ENCODE results near the gene PSAPL1. TPM values are rescaled to one million over a fixed set of nuclear protein-coding genes. Genes with fewer than 3 reads are reported as not detected.

Gene PSAPL1
- polyA plus RNA-seq, 1 of the 3 experiments (the other 2 are of a cell fraction) = 0.03 TPM

DNA sequence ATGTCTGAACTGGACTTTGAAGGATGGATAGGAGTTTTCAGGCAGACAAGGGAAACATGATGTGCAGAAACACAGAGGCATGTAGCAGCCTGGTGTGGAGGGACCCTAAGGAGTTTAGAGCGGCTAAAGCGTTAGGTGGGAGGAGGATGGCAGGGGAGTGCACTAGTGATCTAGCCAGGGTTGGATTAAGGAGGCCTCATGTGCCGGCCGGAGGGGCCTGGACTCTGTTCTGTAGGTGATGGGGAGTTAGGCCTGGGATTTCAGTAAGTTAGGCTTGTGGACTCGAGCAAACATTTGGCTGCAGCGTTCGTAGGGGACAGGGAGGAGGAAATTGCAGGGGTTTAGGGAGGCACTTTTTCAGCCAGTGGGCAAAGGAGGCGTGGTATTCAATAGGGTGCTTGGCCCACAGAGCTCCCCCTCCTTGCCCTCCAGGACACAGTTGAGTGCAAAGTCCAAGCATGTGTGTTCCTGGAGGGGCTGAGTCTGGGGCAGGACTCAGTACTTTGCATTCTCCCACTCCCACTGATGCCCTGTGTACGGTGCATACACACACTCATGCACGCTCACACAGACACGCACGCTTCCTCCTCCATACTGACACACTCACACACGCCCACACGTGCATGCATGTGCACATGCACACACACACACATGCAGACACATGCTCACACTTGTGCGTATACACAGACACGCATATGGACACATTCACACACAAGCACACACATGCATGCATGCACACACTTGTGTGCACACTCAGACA lies 18.6 kb downstream of the PSAPL1 start:
- no peak overlapping the region for H2AFZ ChIP-seq (ENCODE audit: low read depth)
- DNase-seq = no peak
- H3K27me3 ChIP-seq (ENCODE audit: insufficient read depth) = no peaks in the 10 kb centered on the region
- no peaks in the 10 kb centered on the region for H3K9me2 ChIP-seq
- no peaks in the 10 kb centered on the region for H4K20me1 ChIP-seq (ENCODE audit: insufficient read depth)
- no peak overlapping the region for H3K4me3 ChIP-seq (ENCODE audit: low read depth in 2 of 2, low read length in 1 of 2)
- no peaks in the 10 kb centered on the region for H3F3A ChIP-seq (replicated peaks; ENCODE audit: insufficient read depth)
- H3K4me1 ChIP-seq (ENCODE audit: control insufficient read depth in 1 of 2, insufficient read depth in 2 of 2, low read depth in 1 of 2, low read length in 1 of 2) = peaks cover 0 to 14% of the 10 kb centered on the region in 2 experiments; a peak in 1 of 4 replicates
- CTCF ChIA-PET = no interaction called here
- no peaks in the 10 kb centered on the region for H3K9me3 ChIP-seq
- POLR2A ChIA-PET = no interaction called here
- no peak overlapping the region for H3K4me2 ChIP-seq
- no peaks in the 10 kb centered on the region for H3K36me3 ChIP-seq (replicated peaks in 1 of 2; ENCODE audit: control insufficient read depth in 1 of 2, insufficient read depth in 2 of 2, low read length in 1 of 2)
- WGBS (ENCODE audit: low lambda C conversion rate) = 63% methylated on average over 16 of the region's 16 CpGs
- H3K79me2 ChIP-seq (ENCODE audit: insufficient read depth) = no peaks in the 10 kb centered on the region
- no peak overlapping the region for H3K9ac ChIP-seq
- no peak overlapping the region for H3K27ac ChIP-seq (ENCODE audit: low read depth in 2 of 2, low read length in 1 of 2)
- no peak for TF ChIP-seq ELF1 (IDR thresholded peaks at IDR 0.05)
- TF ChIP-seq, protein P1, sequence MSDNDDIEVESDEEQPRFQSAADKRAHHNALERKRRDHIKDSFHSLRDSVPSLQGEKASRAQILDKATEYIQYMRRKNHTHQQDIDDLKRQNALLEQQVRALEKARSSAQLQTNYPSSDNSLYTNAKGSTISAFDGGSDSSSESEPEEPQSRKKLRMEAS (IDR thresholded peaks at IDR 0.05; ENCODE audit: low read depth) = no peak

DNA sequence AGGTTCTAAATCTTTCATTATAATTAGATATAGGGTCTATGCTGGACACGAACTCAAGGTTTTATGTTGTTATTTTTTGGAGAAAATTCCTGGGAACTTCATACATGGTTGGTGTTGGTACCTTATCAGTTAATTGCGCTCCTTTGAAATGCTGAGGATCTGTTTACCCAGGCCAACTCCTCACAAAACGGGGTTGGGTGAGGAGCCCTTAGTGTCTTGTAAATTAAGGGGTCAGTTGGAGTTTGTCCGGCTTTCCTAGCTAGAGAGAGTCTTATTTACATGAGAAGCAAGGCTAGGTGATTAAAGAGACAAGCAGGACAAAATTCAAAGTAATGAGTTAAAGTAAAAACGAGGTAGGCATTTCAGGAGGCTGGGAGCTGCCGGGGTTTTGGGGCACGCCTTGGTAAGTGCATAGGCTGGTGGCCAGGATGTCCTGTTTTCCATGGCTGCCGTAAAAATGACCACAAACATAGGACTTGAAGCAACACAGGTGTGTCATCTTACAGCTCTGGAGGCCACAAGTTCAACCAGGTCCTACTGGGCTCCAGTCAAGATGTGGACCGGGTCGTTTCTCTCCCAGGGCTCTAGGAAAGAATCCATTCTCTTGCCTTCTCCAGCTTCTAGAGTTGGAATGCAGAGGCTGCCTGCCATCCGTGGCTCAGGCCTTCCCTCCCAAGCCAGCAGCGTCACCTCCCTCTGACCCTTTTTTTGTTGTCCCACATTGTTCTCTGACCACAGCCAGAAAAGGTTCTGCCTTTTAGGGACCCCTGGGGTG lies 19.8 kb downstream of the PSAPL1 start:
- no peak overlapping the region for H3K27ac ChIP-seq (ENCODE audit: low read depth in 2 of 2, low read length in 1 of 2)
- H3K4me1 ChIP-seq (ENCODE audit: control insufficient read depth in 1 of 2, insufficient read depth in 2 of 2, low read depth in 1 of 2, low read length in 1 of 2) = peaks cover 0 to 14% of the 10 kb centered on the region in 2 experiments; a peak in 1 of 4 replicates
- ChIA-PET CTCF (interaction anchor here (0.6 to 1.4 kb wide), 2 partner anchors 16 to 256 kb away, joined by 3 to 4 read pairs; no protein-coding TSS in a partner anchor), POLR2A (no interaction called here)
- no peak overlapping the region for H3K4me3 ChIP-seq (ENCODE audit: low read depth in 2 of 2, low read length in 1 of 2)
- no peak overlapping the region for H3K9ac ChIP-seq
- H3K9me2 ChIP-seq = no peaks in the 10 kb centered on the region
- no peak overlapping the region for H2AFZ ChIP-seq (ENCODE audit: low read depth)
- 42% methylated on average over 12 of the region's 12 CpGs for WGBS (ENCODE audit: low lambda C conversion rate)
- no peaks in the 10 kb centered on the region for H3K27me3 ChIP-seq (ENCODE audit: insufficient read depth)
- H3K9me3 ChIP-seq = no peaks in the 10 kb centered on the region
- H3K4me2 ChIP-seq = no peak overlapping the region
- H4K20me1 ChIP-seq (ENCODE audit: insufficient read depth) = no peaks in the 10 kb centered on the region
- H3K79me2 ChIP-seq (ENCODE audit: insufficient read depth) = no peaks in the 10 kb centered on the region
- no peaks in the 10 kb centered on the region for H3F3A ChIP-seq (replicated peaks; ENCODE audit: insufficient read depth)
- DNase-seq = no peak
- H3K36me3 ChIP-seq (replicated peaks in 1 of 2; ENCODE audit: control insufficient read depth in 1 of 2, insufficient read depth in 2 of 2, low read length in 1 of 2) = no peaks in the 10 kb centered on the region
- TF ChIP-seq POLR2AphosphoS5 (IDR thresholded peaks at IDR 0.05; ENCODE audit: low read depth, low read length) = no peak
- TF ChIP-seq CHD2 (IDR thresholded peaks at IDR 0.05; ENCODE audit: low read length, partially characterized antibody) = no peak
- TF ChIP-seq, protein P2, sequence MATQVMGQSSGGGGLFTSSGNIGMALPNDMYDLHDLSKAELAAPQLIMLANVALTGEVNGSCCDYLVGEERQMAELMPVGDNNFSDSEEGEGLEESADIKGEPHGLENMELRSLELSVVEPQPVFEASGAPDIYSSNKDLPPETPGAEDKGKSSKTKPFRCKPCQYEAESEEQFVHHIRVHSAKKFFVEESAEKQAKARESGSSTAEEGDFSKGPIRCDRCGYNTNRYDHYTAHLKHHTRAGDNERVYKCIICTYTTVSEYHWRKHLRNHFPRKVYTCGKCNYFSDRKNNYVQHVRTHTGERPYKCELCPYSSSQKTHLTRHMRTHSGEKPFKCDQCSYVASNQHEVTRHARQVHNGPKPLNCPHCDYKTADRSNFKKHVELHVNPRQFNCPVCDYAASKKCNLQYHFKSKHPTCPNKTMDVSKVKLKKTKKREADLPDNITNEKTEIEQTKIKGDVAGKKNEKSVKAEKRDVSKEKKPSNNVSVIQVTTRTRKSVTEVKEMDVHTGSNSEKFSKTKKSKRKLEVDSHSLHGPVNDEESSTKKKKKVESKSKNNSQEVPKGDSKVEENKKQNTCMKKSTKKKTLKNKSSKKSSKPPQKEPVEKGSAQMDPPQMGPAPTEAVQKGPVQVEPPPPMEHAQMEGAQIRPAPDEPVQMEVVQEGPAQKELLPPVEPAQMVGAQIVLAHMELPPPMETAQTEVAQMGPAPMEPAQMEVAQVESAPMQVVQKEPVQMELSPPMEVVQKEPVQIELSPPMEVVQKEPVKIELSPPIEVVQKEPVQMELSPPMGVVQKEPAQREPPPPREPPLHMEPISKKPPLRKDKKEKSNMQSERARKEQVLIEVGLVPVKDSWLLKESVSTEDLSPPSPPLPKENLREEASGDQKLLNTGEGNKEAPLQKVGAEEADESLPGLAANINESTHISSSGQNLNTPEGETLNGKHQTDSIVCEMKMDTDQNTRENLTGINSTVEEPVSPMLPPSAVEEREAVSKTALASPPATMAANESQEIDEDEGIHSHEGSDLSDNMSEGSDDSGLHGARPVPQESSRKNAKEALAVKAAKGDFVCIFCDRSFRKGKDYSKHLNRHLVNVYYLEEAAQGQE (IDR thresholded peaks at IDR 0.05; ENCODE audit: low read depth, low read length) = no peak
- TF ChIP-seq SIN3A (IDR thresholded peaks at IDR 0.05; ENCODE audit: borderline replicate concordance, low read depth, low read length) = no peak
- no peak for TF ChIP-seq MEF2A (IDR thresholded peaks at IDR 0.05; ENCODE audit: borderline replicate concordance, low read depth)
- no peak for TF ChIP-seq ELF1 (IDR thresholded peaks at IDR 0.05)
- TF ChIP-seq FOSL2 (IDR thresholded peaks at IDR 0.05; ENCODE audit: borderline replicate concordance, low read depth) = no peak
- TF ChIP-seq TEAD4 (IDR thresholded peaks at IDR 0.05; ENCODE audit: borderline replicate concordance, insufficient read depth) = no peak
- TF ChIP-seq EZH2phosphoT487 (IDR thresholded peaks at IDR 0.05; ENCODE audit: borderline replicate concordance, low read depth) = no peak
- TF ChIP-seq GABPA (IDR thresholded peaks at IDR 0.05; ENCODE audit: low read depth) = no peak
- TF ChIP-seq, protein P3, sequence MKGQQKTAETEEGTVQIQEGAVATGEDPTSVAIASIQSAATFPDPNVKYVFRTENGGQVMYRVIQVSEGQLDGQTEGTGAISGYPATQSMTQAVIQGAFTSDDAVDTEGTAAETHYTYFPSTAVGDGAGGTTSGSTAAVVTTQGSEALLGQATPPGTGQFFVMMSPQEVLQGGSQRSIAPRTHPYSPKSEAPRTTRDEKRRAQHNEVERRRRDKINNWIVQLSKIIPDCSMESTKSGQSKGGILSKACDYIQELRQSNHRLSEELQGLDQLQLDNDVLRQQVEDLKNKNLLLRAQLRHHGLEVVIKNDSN (IDR thresholded peaks at IDR 0.05; ENCODE audit: borderline replicate concordance, low read depth) = no peak
- TF ChIP-seq RAD21 (IDR thresholded peaks at IDR 0.05; ENCODE audit: low read length) = no peak
- TF ChIP-seq, protein P4, sequence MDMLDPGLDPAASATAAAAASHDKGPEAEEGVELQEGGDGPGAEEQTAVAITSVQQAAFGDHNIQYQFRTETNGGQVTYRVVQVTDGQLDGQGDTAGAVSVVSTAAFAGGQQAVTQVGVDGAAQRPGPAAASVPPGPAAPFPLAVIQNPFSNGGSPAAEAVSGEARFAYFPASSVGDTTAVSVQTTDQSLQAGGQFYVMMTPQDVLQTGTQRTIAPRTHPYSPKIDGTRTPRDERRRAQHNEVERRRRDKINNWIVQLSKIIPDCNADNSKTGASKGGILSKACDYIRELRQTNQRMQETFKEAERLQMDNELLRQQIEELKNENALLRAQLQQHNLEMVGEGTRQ (IDR thresholded peaks at IDR 0.05; ENCODE audit: borderline replicate concordance, low read depth, low read length) = no peak
- TF ChIP-seq SMC3 (IDR thresholded peaks at IDR 0.05; ENCODE audit: low read depth, low read length) = no peak
- TF ChIP-seq FOXJ3 (CRISPR knock-in tag; IDR thresholded peaks at IDR 0.05) = no peak
- TF ChIP-seq, protein P5, sequence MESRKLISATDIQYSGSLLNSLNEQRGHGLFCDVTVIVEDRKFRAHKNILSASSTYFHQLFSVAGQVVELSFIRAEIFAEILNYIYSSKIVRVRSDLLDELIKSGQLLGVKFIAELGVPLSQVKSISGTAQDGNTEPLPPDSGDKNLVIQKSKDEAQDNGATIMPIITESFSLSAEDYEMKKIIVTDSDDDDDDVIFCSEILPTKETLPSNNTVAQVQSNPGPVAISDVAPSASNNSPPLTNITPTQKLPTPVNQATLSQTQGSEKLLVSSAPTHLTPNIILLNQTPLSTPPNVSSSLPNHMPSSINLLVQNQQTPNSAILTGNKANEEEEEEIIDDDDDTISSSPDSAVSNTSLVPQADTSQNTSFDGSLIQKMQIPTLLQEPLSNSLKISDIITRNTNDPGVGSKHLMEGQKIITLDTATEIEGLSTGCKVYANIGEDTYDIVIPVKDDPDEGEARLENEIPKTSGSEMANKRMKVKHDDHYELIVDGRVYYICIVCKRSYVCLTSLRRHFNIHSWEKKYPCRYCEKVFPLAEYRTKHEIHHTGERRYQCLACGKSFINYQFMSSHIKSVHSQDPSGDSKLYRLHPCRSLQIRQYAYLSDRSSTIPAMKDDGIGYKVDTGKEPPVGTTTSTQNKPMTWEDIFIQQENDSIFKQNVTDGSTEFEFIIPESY (IDR thresholded peaks at IDR 0.05; ENCODE audit: borderline replicate concordance, low read depth) = no peak
- no peak for TF ChIP-seq RFX5 (IDR thresholded peaks at IDR 0.05; ENCODE audit: low read length)
